ENCODE data around the gene RGS5.

The RGS5 gene

DNA sequence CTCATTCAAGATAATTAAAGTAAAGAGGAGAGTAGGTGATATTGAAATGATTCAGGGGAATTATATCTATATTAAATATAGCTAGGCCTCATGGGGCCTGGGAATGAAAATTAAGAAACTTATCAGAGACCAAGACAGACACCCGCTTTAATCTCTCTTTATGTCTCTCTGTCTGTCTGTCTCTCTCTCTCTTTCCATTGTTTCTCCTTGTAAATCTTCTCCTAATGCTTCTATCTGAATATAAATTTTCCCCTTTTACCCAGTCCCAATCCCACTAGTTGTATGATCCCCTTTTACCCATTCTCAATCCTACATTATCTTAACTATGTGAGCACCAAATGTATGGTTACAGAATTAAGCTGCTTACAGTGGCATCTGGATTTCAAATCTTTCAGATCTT, 61.2 kb downstream of the RGS5 start:
- DNase-seq, result no peak

DNA sequence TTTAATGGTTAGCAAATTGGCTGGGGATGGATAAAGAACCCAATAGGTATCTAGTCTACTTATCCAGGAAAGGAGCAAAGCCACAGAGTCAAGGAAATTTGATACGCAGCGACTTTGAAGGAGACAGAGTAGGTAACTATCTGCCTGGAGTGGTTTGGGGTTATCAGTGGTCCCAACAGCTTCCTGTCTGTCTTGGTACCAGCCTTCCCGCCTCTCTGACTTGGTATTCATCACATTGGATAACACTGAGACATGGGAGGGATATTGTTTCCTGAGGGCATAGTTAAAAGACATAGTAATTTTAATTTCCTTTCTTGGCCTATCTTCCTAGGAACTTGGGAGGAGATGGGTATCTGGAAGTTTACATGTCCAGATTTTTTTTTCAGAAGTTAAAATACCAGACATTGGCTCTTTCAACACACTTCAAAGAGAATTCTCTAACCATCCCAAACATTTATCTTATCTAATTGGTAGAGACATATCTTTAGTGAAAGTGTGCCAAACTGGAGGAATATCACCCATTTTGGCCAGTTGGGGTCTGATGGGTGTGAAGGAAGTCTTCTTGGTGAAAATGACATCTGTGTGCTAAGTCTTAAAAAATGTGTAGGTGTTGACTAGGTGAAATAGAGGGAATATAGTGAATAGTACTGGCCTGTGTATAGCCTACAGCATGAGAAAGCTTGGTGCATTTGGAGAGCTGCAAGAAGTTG, 65.0 kb downstream of the RGS5 start:
- no peak for DNase-seq

DNA sequence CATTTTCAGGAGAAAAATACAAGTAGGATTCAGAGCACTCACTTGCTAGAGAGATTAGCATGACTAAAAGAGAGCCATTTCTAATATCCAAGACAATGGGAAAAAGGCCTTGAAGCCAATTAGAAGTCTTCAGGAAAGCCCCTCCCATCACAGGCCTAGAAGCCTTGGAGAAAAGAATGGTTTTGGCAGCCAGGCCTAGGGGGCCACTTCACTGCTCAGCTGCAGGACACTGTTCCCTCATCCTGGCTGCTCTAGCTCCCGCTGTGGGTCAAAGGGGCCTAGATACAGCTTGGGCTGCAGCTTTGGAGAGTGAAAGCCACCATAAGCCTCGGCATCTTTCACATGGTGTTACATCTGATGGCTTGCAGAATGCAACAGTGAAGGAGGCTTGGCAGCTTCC, 70.7 kb downstream of the RGS5 start:
- DNase-seq, result no peak

DNA sequence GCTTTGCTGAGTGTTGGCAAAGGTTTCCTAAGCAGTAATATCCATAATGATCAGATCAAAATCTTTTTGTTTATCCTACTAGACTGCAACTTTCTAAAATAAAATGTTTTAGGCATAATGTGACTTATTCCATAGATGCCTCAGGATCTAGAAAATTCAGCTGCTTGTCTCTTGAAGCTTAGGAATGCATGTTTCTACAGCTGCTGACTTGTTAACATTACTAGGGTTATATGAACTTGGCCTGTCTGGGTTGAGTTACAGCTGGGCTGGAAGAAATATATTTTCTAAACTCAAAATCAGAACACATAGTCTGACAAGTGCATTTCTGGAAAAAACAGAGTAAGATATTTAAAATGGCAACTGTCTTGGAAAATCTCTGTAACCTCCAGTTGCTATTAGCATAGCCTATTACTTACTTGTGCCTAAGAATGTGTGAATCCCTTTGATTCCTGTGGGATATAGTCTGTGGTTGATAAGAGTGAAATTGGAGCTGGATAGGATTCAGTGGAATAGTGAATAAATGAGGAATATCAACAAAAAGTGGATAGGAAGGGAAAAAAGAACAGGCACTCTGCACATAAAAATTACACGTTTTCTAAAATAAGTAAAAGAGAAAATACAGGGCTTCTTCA, 72.4 kb downstream of the RGS5 start:
- DNase-seq, result no peak

DNA sequence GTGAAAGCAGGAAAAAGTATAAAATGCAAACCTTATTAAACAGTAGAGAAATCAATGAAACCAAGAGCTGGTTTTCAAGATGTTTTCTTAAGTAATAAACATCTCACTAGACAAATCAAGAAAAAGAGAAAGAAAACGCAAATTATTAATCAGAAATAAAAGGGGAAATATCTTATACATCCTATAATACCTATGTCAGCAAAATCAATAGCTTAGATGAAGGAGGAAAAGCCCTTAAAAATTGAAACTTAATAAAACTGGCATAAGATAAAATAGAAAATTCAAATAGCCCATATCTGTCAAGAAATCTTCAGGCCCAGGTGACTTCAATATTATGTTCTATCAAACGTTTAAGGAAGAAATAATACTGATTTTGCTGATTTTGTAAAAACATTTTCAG, 74.4 kb downstream of the RGS5 start:
- DNase-seq, result no peak

DNA sequence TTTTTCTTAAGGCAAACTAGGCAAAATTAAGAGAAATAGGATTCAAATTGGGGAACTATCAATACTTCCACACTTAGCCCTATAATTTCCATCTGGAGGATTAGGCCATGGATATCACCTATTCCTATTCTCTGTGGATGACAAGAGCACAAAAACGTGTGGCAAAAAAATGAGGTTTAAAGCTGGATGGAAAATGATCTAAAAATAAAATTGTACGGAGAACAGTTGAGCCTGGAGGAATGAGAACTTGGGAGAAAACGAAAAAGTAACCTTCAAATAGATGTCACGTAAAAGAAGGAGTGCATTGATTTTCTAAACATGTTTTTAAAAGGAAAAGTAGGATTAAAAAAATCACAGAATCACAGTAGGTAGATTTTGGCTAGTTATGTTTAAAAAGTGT, 77.9 kb downstream of the RGS5 start:
- no peak for DNase-seq

DNA sequence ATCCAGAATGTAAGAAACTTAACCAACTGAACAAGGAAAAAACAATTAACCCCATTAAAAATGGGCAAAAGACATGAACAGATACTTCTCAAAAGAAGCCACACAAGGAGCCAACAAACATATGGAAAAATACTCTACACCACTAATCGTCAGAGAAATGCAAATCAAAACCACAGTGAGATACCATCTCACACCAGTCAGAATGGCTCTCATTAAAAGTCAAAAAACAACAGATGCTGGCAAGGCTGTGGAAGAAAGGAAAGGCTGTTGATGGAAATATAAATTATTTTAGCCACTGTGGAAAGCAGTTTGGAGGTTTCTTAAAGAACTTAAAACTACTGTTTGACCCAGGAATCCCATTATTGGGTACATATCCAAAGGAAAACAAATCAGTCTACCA, 82.3 kb downstream of the RGS5 start:
- no peak for DNase-seq

DNA sequence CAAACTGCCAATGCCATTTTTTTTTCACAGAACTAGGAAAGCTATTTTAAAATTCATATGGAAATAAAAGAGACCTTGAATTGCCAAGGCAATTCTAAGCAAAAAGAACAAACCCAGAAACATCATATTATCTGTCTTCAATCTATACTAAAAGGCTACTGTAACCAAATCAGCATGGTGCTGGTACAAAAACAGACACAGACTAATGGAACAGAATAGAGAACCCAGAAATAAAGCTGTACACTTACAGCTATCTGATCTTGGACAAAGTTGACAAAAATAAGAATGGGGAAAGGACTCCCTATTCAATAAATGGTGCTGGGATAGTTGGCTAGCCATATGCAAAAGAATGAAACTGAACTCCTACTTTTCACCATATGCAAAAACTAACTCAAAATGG, 83.0 kb downstream of the RGS5 start:
- no peak for DNase-seq

DNA sequence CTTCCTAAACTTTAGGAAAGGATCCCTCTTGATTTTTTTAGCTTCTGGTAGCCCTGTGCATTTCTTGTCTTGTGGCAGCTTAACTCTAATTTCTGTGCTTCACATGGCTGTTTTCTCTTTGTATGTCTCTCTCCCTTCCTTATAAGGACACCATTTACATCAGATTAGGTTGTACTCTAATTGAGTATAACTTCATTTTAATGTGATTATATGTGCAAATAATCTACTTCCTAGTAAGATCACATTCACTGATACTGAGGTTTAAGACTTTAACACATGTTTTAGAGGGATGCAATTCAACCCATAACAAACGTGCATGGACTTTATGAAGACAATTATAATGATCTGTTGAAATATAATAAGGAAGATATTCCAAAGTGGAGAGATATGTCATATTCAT, 86.8 kb downstream of the RGS5 start:
- no peak for DNase-seq

DNA sequence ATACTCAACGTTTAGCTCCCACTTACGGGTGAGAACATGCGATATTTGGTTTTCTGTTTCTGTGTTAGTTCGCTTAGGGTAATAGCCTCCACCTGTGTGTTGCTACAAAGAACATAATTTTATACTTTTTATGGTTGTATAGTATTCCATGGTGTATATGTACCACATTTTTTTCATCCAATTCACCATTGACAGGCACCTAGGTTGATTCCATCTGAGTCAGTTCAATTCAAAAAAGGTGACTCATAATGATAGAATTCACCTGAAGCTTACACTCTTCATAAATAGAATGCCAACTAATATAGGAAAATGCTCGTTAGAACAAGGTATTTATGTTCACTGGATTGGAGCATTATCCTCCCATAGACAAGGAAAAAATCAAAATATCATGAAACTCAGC, 95.1 kb downstream of the RGS5 start:
- no peak for DNase-seq

DNA sequence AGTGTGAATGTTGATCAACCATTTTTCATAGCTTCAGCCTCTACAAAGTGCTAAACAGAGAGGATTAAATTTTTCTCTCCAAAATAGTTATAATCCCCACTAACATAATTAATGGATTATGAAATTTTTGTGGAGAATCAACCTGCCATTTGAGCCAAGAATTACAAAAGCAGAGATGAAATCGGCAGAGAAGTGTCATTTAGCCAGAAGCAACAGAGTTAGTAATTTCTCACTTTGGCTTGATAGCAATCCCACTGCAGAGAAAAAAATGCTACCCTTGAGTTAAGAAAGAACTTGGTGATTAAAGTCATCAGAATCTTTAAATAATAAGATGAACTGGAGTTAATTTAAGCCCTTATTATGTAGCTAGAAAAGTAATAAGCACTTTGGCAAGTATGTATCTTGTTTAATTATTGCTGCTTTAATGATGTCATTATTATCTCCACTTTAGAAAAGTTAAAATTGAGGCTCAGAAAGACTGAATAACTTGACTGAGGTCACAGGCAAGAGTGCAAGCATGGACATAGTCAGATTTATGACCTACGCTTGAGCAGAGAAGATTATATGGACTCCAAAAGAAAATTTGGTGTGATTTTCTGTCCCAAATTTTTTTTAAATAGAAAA, 96.2 kb downstream of the RGS5 start:
- DNase-seq, result no peak

DNA sequence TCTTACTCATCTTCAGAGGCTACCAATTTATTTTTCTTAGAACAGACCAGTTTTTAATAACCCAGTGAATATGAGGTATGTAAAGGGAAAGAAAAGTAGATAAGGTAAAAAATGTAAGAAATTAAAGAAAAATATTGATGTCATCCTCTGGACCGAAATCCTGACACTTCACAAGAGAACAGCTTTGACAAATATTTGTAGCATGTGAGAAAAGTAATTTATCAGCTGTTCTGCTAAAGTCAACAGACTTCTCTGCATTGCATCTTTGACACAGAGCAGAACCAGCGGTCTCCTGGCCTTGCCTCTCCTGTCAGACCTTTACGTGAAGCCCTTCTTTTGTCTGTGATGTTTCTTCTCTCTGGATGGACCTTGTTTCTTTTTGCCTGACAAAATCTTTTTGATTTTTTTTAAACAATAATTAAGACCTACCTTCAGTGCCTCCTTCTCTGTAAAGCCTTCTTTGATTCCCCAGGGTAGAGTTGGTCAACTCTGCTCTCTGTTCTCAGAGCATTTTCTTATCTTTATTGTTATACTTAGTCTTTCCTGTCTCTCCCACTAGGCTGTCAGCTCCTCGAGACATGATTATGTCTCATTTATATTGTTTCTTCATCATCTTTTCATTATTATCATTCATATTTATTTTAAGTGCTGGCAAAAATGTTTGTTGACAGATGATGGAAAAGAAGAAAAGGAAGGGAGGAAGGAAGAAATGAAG, 98.2 kb downstream of the RGS5 start:
- no peak for DNase-seq

DNA sequence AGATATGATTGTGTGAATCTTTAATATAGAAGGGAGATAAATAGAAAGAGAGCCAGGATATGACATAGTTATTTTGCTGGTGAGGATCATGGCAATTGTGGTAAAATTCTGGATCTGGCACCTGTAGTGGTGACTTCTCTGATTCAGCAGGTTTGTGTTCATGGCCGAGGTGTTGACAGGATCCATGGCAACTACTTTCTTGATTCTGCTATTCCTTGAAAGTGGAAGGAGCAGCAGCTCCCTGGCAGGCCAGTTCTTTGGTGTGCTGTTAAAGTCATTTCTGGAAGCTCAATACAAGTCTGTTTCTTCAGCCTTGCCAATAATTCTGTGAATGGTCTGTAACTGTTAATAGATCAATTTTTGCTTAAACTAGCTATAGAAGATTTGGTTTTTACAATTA, 100.1 kb downstream of the RGS5 start:
- DNase-seq, result no peak

DNA sequence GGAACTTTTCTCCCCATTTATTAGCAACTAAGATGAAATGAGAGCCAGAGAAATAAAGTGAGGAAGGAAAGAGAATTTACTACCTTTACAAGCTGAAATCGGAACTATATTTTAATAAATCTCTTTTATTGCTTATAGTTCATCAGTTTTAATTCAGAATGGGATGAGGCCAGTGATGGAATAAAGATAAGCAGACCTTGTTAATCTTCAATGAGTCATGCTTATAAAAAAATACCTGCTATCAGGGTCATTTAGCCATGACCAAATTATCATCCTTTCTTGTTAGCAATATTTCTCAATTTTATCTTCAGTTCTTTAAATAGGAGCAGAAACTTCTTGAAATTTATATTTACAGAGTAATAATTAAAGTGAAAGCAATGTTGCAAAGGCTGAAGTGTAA, 107.5 kb downstream of the RGS5 start:
- no peak for DNase-seq

DNA sequence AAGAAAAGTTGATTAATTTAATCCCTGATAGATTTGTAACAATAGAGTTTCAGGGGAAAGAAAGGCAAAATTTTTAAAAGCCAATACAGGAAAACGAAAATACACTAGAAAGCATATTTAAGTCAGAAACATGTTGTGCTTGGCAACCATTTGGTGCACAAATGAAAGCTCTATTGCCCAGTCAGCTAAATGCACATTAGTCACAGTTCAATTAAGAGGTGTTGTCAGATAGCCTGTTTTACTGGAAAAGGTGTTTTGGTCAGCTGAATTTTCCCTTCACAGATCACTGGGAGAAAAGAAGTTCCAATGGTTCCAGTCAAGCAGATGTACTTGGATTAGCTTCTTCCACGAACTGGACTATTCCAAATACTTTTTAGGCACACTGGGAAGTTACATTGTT, 108.1 kb downstream of the RGS5 start:
- DNase-seq, result no peak

DNA sequence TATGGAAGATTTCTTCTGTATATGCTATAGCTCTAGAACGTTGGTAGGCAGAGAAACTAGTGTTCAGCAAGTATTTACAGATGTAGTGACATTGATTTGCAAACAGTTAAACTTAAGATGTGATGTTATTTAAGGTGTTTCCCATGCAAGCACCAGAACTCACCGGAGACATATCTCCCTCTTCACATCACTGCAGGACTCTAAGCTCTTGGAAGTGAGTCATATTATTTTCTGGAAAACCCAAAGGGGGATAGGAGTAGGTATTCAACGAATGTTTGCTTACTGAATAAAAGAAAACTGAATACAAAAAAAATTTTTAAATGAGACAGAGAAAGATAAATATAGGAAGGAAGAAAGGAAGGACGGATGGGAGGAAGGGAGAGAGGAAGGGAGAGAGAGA, 108.5 kb downstream of the RGS5 start:
- DNase-seq, result no peak

DNA sequence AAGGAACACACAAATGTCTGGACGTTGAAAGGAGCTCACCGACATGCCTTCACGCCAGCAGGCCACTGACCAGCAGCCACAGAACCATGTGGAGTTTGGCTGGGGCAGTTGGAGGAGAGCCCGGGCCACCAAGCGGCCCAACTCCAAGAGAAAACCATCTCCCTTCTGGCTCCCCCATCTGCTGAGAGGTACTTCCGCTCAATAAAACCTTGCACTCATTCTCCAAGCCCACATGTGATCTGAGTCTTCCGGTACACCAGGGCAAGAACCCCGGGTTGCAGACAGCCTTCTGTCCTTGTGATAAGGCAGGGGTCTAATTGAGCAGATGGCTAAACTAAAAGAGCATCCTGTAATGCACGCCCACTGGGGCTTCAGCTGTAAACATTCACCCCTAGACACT, 109.1 kb downstream of the RGS5 start:
- DNase-seq, result no peak

DNA sequence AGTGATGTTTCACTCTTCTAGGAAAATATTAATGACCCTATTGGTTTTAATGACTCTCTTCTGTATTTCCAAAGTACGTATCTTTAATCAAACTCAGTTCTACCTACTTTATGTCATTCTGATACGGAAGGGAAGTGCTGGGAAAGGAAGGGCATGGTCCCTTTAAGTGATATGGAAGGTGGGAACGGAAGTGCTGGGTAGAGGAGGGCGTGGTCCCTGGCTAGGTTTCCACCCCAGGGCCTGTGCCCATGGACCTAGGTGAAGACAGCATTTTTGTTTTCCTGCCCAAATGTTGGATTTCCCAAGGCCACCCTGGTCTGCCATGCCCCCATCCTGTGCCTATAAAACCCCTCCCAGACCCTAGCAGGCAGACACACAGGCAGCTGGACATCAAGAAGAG, 109.5 kb downstream of the RGS5 start:
- DNase-seq, result no peak
